K562 (cell line): ENCODE data around the gene ZNF547. TPM values are rescaled to one million over a fixed set of nuclear protein-coding genes. Genes with fewer than 3 reads are reported as not detected.

Experiments
- BHLHE40 ChIP-seq: IDR thresholded peaks from 2 replicates; pipeline ENCODE4 v1.6.1; 2011; ENCODE audit warnings: low read length, improper control_type of control experiment
- CREBBP ChIP-seq: IDR thresholded peaks from one replicate; pipeline ENCODE4 v1.6.1; 2012; ENCODE audit warnings: low read depth, mild to moderate bottlenecking, control low read depth, inconsistent platforms, low read length
- GTF2A2 ChIP-seq: IDR thresholded peaks from 2 replicates; pipeline ENCODE4 v1.6.1; 2016; ENCODE audit warnings: mild to moderate bottlenecking, missing genetic modification characterization, missing compliant biosample characterization
- KAT8 ChIP-seq: fragments of 450-650 bp; IDR thresholded peaks from 2 replicates; pipeline ENCODE4 v1.6.1; 2016; ENCODE audit warnings: low read depth, mild to moderate bottlenecking
- MYBL2 ChIP-seq, 2 experiments: fragments of 450-650 bp in 1 of 2; sonication (generic) in 1 of 2; formaldehyde crosslinking in 1 of 2; IDR thresholded peaks; 2 replicates each; pipeline versions ENCODE4 v1.6.1 to v1.8.1; 2017 to 2022; ENCODE audit warnings: borderline replicate concordance in 1 of 2, inconsistent platforms in 1 of 2, low read depth in 1 of 2, mild to moderate bottlenecking in 1 of 2, missing genetic modification reagents in 1 of 2, moderate library complexity in 1 of 2
- PREB ChIP-seq: sonication (generic); formaldehyde crosslinking; IDR thresholded peaks from 2 replicates; pipeline ENCODE4 v1.8.1; 2023; ENCODE audit warnings: mild to moderate bottlenecking, missing genetic modification reagents
- THRA ChIP-seq: fragments of 450-650 bp; IDR thresholded peaks from 2 replicates; pipeline ENCODE4 v1.6.1; 2017; ENCODE audit warnings: mild to moderate bottlenecking, moderate library complexity
- ZBTB49 ChIP-seq: sonication (generic); formaldehyde crosslinking; IDR thresholded peaks from 2 replicates; pipeline ENCODE4 v1.8.0; 2022; ENCODE audit warnings: missing genetic modification reagents, mild to moderate bottlenecking, borderline replicate concordance
- polyA plus RNA-seq, 8 experiments: library from polyadenylated mRNA; depleted of rRNA in 4 of 8; stranded (reverse) in 5 of 8; unstranded in 3 of 8; fragments of >200 nt; fragmentation: Nextera tagmentation in 2 of 8; fragmentation: Illumina TruSeq in 1 of 8; extraction: Ambion mirVana in 2 of 8; extraction: Trizol in 1 of 8; gene quantifications; 2 replicates each; pipeline versions ENCODE4 v1.2.1 to v1.2.3, GENCODE V29; 2011 to 2014; ENCODE audit warnings: inconsistent platforms in 1 of 8, missing spikeins in 1 of 8
- total RNA-seq, 7 experiments: library from RNA; depleted of rRNA in 6 of 7; stranded (reverse); fragments of >200 nt in 6 of 7; fragmentation: Illumina TruSeq in 2 of 7; extraction: Trizol in 2 of 7; gene quantifications; 2 replicates each; pipeline versions ENCODE4 v1.2.1 to v1.2.3, GENCODE V29; 2011 to 2021; ENCODE audit warnings: low replicate concordance in 1 of 7

The ZNF547 gene
- total and polyA plus RNA-seq, 9 of the 15 experiments (the other 6 are each of a cell fraction or from before 2014, with no cell fraction given): 0.03 to 0.96 (median 0.30) TPM

- TF ChIP-seq MYBL2 (IDR thresholded peaks at IDR 0.05; ENCODE audit: low read depth): no peak
- TF ChIP-seq MYBL2 (CRISPR knock-in tag; IDR thresholded peaks at IDR 0.05; ENCODE audit: borderline replicate concordance): no peak
- no peak for TF ChIP-seq BHLHE40
- TF ChIP-seq THRA: no peak
- TF ChIP-seq PREB: no peak
- no peak for TF ChIP-seq ZBTB49 (CRISPR knock-in tag)
- TF ChIP-seq KAT8: no peak
- TF ChIP-seq GTF2A2: no peak
- TF ChIP-seq CREBBP: no peak
These were observed 11.5 kb upstream of the ZNF547 start (continued) for GRCh38 chr19:57351867-57352266.
